Common myeloid progenitor, CD34-positive (primary cell): ENCODE results near the gene SLC6A17.

Source experiments
- CTCF ChIA-PET: fragments of 350-600 bp; sonication (Branson Sonifier 250); formaldehyde crosslinking; loops from one replicate; lab custom pipeline; 2021; ENCODE audit warnings: antibody characterized with exemption; lab: Charles Lee
- POLR2A ChIA-PET: fragments of 350-600 bp; sonication (Branson Sonifier 250); formaldehyde crosslinking; loops from one replicate; lab custom pipeline; 2021; ENCODE audit warnings: antibody characterized with exemption; lab: Charles Lee
- DNase-seq, 3 donors: peaks; one replicate each; pipeline versions ENCODE4 v3.0.0 to v3.0.0-alpha.2; 2013
- H3K27ac ChIP-seq, 2 experiments: 1 replicate in 1 of 2; 2 replicates in 1 of 2; pipeline ENCODE4 v1.7.0; 2013; ENCODE audit warnings: inconsistent platforms in 2 of 2, low read length in 2 of 2, mild to moderate bottlenecking in 2 of 2, low read depth in 1 of 2, moderate library complexity in 1 of 2; ENCODE audit not compliant: severe bottlenecking in 2 of 2, insufficient read depth in 1 of 2, poor library complexity in 1 of 2
- H3K27me3 ChIP-seq, 5 experiments: replicated peaks in 2 of 5; 1 replicate in 3 of 5; 2 replicates in 2 of 5; pipeline versions ENCODE4 v1.6.1 to v1.7.0; 2013; ENCODE audit warnings: low read length in 4 of 5, mild to moderate bottlenecking in 2 of 5, moderate library complexity in 2 of 5, inconsistent platforms in 1 of 5; ENCODE audit not compliant: insufficient read depth in 5 of 5, control insufficient read depth in 4 of 5
- H3K36me3 ChIP-seq, 4 experiments: 1 replicate in 2 of 4; 2 replicates in 2 of 4; pipeline versions ENCODE4 v1.6.1 to v1.7.0; 2013; ENCODE audit warnings: low read length in 3 of 4, control low read depth in 1 of 4, mild to moderate bottlenecking in 1 of 4; ENCODE audit not compliant: control insufficient read depth in 4 of 4, insufficient read depth in 4 of 4
- H3K4me1 ChIP-seq, 4 experiments: 1 replicate in 3 of 4; 2 replicates in 1 of 4; pipeline versions ENCODE4 v1.6.1 to v1.7.1; 2013; ENCODE audit warnings: low read length in 3 of 4, mild to moderate bottlenecking in 3 of 4, control low read depth in 1 of 4, inconsistent platforms in 1 of 4, moderate library complexity in 1 of 4; ENCODE audit not compliant: control insufficient read depth in 4 of 4, insufficient read depth in 4 of 4; ENCODE audit errors: control extremely low read depth in 1 of 4
- H3K4me3 ChIP-seq, 7 experiments: 1 replicate in 4 of 7; 2 replicates in 3 of 7; pipeline versions ENCODE4 v1.5.1 to v1.7.0; 2013; ENCODE audit warnings: mild to moderate bottlenecking in 7 of 7, low read length in 6 of 7, moderate library complexity in 6 of 7, inconsistent platforms in 2 of 7, low read depth in 2 of 7, control low read depth in 1 of 7; ENCODE audit not compliant: insufficient read depth in 4 of 7, control insufficient read depth in 1 of 7; ENCODE audit errors: extremely low read depth in 1 of 7
- H3K9me3 ChIP-seq, 5 experiments: 1 replicate in 4 of 5; 2 replicates in 1 of 5; pipeline versions ENCODE4 v1.6.1 to v1.7.1; 2013; ENCODE audit warnings: low read length in 4 of 5, mild to moderate bottlenecking in 2 of 5, inconsistent platforms in 1 of 5, low read depth in 1 of 5, moderate library complexity in 1 of 5; ENCODE audit not compliant: control insufficient read depth in 4 of 5, insufficient read depth in 2 of 5; ENCODE audit errors: control extremely low read depth in 1 of 5
- WGBS: methylation state at CpG from one replicate; pipeline ENCODE4 v1.1.5; 2013; ENCODE audit not compliant: insufficient coverage; 5-methylcytosine and 5-hydroxymethylcytosine counted together

The SLC6A17 gene

DNA sequence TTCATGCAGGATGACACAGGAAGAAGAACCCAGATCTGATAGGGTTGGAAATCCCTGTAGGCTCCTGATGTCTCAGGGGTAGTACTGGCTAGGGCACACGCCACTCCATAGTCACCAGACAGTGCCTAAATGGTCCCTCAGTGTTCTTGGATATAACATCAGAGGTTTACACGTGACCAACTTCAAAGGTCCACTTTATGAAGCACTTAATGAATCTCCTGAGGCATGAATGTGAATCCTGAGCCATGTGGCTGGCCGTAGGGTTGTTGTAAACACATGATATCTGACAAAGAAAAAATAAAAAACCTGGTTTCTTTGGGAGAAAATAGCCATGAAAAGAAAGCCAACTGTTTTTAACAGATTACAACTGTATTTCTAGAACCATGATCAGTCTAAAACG is 27.5 kb downstream of the SLC6A17 start:
- WGBS = 95% methylated on average over 3 of the region's 4 CpGs
- Histone ChIP-seq H3K27ac (no peak overlapping the region), H3K27me3 (peaks cover 0 to 9% (median 5%) of the 10 kb centered on the region in 5 experiments), H3K9me3 (peaks cover 0 to 3% (median 0%) of the 10 kb centered on the region in 5 experiments), H3K36me3 (no peaks in the 10 kb centered on the region), H3K4me1 (peaks cover 0 to 10% (median 4%) of the 10 kb centered on the region in 4 experiments), H3K4me3 (no peak overlapping the region)
- POLR2A ChIA-PET = no interaction called here
- CTCF ChIA-PET = interaction anchor here (1.3 kb wide), 1 partner anchor 283 kb away, joined by 3 read pairs; no protein-coding TSS in a partner anchor
- DNase-seq = no peak

DNA sequence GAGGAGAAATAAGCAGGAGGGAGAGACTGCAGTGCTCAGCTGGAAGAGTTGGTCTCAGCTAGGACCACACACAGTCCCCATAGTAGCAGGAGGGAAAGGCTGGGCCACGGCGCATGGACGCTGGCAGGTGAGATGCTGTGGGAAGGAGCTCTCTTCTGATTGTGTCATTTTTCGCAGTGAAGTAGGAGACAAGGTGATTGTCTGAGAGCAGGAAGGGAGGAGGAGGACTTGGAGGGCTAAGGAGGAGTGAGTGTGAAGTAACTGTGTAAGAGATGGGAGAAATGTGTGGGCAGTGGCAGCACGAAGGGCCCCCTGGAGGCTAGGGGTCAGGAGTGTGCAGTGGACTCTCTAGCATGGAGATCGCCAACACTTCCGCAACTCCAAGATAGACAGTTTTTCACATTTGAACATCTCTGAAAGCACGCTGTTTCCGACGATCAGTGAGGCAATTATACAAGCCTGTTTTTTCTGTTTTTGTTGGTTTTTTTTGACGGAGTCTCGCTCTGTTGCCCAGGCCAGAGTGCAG is 33.4 kb downstream of the SLC6A17 start:
- H3K27me3 ChIP-seq = peaks cover 0 to 23% (median 13%) of the 10 kb centered on the region in 5 experiments
- POLR2A ChIA-PET = no interaction called here

DNA sequence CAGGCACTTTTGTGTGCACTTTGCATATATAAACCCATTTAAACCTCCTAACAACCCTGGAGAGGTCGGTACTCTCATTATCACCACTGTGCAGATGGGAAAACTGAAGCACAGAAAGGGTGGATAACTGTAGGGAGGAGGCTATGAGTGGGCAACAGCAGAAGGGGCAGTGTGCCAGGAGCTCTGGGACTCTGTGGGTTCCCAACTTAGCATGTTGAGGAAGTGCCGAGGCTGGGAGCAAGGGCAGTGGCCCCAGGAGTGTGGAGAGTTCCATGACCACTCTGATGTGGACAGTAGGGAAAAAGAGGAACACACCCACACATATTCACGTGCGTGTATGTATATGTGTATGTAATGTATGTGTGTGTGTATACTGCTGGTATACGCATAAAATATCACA is 34.2 kb downstream of the SLC6A17 start:
- ChIA-PET CTCF (interaction anchor here (1.0 kb wide), 1 partner anchor 16 kb away, joined by 3 read pairs; no protein-coding TSS in a partner anchor), POLR2A (no interaction called here)
- H3K4me1 ChIP-seq = no peaks in the 10 kb centered on the region
- no peak for DNase-seq
- no peaks in the 10 kb centered on the region for H3K36me3 ChIP-seq
- no peak overlapping the region for H3K4me3 ChIP-seq
- no peaks in the 10 kb centered on the region for H3K9me3 ChIP-seq
- WGBS = 100% methylated on average over 1 of the region's 5 CpGs
- H3K27me3 ChIP-seq = peaks cover 0 to 23% (median 13%) of the 10 kb centered on the region in 5 experiments
- H3K27ac ChIP-seq = no peak overlapping the region

More for the DNA sequence above, 33.4 kb downstream of the SLC6A17 start:
- WGBS = 94% methylated on average over 11 of the region's 12 CpGs
- CTCF ChIA-PET = interaction anchor here (1.0 to 1.4 kb wide), 2 partner anchors 13 to 17 kb away, joined by 3 to 5 read pairs; no protein-coding TSS in a partner anchor
- Histone ChIP-seq H3K27ac (no peak overlapping the region), H3K4me3 (no peak overlapping the region), H3K4me1 (no peaks in the 10 kb centered on the region), H3K9me3 (peaks cover 0 to 3% (median 0%) of the 10 kb centered on the region in 5 experiments), H3K36me3 (no peaks in the 10 kb centered on the region)
- DNase-seq = no peak

DNA sequence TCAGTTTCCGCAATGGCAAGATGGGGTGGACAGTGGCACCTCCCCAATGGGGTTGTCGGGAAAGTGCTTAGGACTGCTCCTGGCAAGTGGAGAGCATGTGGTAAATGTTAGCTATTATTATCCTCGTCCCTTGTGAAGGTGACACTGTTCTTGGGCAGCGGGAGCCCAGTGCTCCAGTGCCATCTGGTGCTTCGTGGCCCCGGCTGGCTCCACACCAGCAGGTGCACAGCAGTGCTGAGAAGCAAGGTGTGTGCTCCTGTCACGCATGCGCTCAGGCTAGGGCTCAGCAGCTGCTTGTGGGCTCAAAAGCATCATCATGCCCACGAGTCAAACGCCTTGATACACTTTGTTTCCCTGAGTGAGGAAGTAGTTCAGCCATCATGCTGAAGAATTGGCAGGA is 34.9 kb downstream of the SLC6A17 start:
- Histone ChIP-seq H3K4me3 (no peak overlapping the region), H3K4me1 (no peaks in the 10 kb centered on the region), H3K9me3 (no peaks in the 10 kb centered on the region), H3K36me3 (no peaks in the 10 kb centered on the region), H3K27me3 (peaks cover 0 to 23% (median 13%) of the 10 kb centered on the region in 5 experiments), H3K27ac (no peak overlapping the region)
- peak in 1 of 3 donors; percentile 8 for DNase-seq
- 70% methylated on average over 10 of the region's 10 CpGs for WGBS
- ChIA-PET POLR2A (no interaction called here), CTCF (interaction anchor here (0.9 kb wide), 1 partner anchor 127 kb away, joined by 3 read pairs; no protein-coding TSS in a partner anchor)

DNA sequence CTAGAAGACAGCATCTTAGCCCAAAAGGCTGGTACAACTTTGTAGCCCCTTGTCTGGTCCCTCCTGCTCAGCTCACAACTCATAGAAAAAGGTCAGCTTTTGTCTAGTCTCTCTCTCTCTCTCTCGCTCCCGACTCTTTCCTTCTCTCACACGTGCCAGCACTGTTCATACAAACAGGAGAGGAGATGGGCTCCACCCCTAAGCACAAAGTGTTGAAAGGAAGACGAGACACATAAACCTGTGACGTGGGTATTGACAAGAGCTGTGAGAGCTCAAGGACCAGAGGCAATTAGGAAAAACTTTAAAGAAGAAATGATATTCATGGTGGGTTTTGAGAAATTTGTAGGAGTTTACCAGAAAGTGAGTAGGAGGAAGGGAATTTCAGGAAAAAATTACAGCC is 36.3 kb downstream of the SLC6A17 start:
- POLR2A ChIA-PET = no interaction called here
- Histone ChIP-seq H3K4me3 (no peak overlapping the region), H3K9me3 (no peaks in the 10 kb centered on the region), H3K36me3 (no peaks in the 10 kb centered on the region), H3K27ac (no peak overlapping the region), H3K27me3 (peaks cover 0 to 17% (median 9%) of the 10 kb centered on the region in 5 experiments), H3K4me1 (no peaks in the 10 kb centered on the region)
- 95% methylated on average over 2 of the region's 5 CpGs for WGBS
- CTCF ChIA-PET = interaction anchor here (1.2 to 2.0 kb wide), 4 partner anchors 8 to 127 kb away, joined by 3 to 4 read pairs (median 3); no protein-coding TSS in a partner anchor
- no peak for DNase-seq

DNA sequence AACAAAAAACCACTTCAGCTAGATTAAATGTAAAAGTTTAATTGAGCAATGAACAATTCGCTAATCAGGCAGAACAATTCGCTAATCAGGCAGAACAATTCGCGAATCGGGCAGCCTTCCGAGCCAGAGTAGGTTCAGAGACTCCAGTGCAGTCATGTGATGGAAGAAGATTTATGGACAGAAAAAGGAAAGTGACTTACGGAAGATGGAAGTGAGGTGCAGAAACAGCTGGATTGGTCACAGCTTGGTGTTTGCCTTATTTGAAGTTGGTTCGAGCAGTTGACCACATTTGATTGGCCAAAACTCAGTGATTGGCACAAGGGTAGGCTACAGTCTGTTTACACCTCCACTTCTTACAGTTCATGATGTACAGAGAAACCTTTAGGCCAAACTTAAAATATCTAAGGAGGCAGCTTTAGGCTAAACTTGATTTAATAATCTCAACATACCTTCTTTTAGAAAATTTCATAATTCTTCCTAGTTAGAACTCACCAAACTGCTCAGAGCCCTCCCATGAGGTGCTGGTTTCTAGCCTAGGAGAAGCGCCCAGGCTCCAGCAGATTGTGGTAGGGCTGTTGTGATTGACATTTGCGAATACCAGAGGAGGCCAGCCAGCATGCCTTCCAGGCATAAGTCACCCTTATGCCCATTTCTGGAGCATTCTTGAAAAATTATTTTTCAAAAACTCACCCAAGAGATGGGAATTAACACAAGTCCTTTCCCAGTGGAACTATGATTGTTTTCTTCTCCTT is 37.0 kb downstream of the SLC6A17 start:
- no peak overlapping the region for H3K4me3 ChIP-seq

More for the DNA sequence above, 37.0 kb downstream of the SLC6A17 start:
- H3K9me3 ChIP-seq = no peaks in the 10 kb centered on the region
- POLR2A ChIA-PET = interaction anchor here (0.6 kb wide), 1 partner anchor 273 kb away, joined by 4 read pairs; no protein-coding TSS in a partner anchor
- DNase-seq = no peak
- WGBS = 80% methylated on average over 8 of the region's 10 CpGs
- no peaks in the 10 kb centered on the region for H3K36me3 ChIP-seq
- no peak overlapping the region for H3K27ac ChIP-seq
- CTCF ChIA-PET = interaction anchor here (1.2 to 2.0 kb wide), 4 partner anchors 9 to 126 kb away, joined by 3 to 4 read pairs (median 3); no protein-coding TSS in a partner anchor
- H3K4me1 ChIP-seq = no peaks in the 10 kb centered on the region
- H3K27me3 ChIP-seq = peaks cover 0 to 16% (median 8%) of the 10 kb centered on the region in 5 experiments
